Measurements from ENCODE around the gene DDN.

Gene DDN

GRCh38 chr12:48954061-48954460 lies 45.1 kb downstream of the DDN start:
- peaks cover 12 to 14% of the 10 kb centered on the region in 2 donors for H3K36me3 ChIP-seq (ENCODE audit: control insufficient read depth in 2 of 2, insufficient read depth in 2 of 2, low read length in 2 of 2)
- peaks cover 4 to 15% of the 10 kb centered on the region in 2 donors for H3K4me1 ChIP-seq (ENCODE audit: control insufficient read depth in 2 of 2, insufficient read depth in 2 of 2, low read length in 2 of 2)
- H3K27me3 ChIP-seq (ENCODE audit: control insufficient read depth in 2 of 2, insufficient read depth in 2 of 2, low read length in 2 of 2): no peaks in the 10 kb centered on the region
- H3K9ac ChIP-seq (ENCODE audit: low read depth in 1 of 2, low read length in 2 of 2): no peak overlapping the region
- no peaks in the 10 kb centered on the region for H3K9me3 ChIP-seq (ENCODE audit: control insufficient read depth in 2 of 2, low read length in 2 of 2)
- H3K27ac ChIP-seq (ENCODE audit: low read depth in 2 of 2, low read length in 2 of 2): no peak overlapping the region
- H3K4me3 ChIP-seq (ENCODE audit: low read length in 2 of 2): no peak overlapping the region

- H3K9me3 ChIP-seq (ENCODE audit: control insufficient read depth in 2 of 2, low read length in 2 of 2): no peaks in the 10 kb centered on the region
- H3K9ac ChIP-seq (ENCODE audit: low read depth in 1 of 2, low read length in 2 of 2): no peak overlapping the region
- H3K4me3 ChIP-seq (ENCODE audit: low read length in 2 of 2): no peak overlapping the region
- H3K36me3 ChIP-seq (ENCODE audit: control insufficient read depth in 2 of 2, insufficient read depth in 2 of 2, low read length in 2 of 2): peaks cover 12 to 14% of the 10 kb centered on the region in 2 donors
- H3K27me3 ChIP-seq (ENCODE audit: control insufficient read depth in 2 of 2, insufficient read depth in 2 of 2, low read length in 2 of 2): no peaks in the 10 kb centered on the region
- no peak overlapping the region for H3K27ac ChIP-seq (ENCODE audit: low read depth in 2 of 2, low read length in 2 of 2)
- peaks cover 2 to 15% of the 10 kb centered on the region in 2 donors for H3K4me1 ChIP-seq (ENCODE audit: control insufficient read depth in 2 of 2, insufficient read depth in 2 of 2, low read length in 2 of 2)
These were observed 46.5 kb downstream of the DDN start for GRCh38 chr12:48952691-48953090.

GRCh38 chr12:48947727-48948126 lies 51.4 kb downstream of the DDN start:
- Histone ChIP-seq H3K4me1 (ENCODE audit: control insufficient read depth in 2 of 2, insufficient read depth in 2 of 2, low read length in 2 of 2) (peaks cover 0 to 13% of the 10 kb centered on the region in 2 donors), H3K9me3 (ENCODE audit: control insufficient read depth in 2 of 2, low read length in 2 of 2) (no peaks in the 10 kb centered on the region), H3K9ac (ENCODE audit: low read depth in 1 of 2, low read length in 2 of 2) (no peak overlapping the region), H3K4me3 (ENCODE audit: low read length in 2 of 2) (peak overlapping the region in 1 of 2 donors; percentile 3), H3K27me3 (ENCODE audit: control insufficient read depth in 2 of 2, insufficient read depth in 2 of 2, low read length in 2 of 2) (no peaks in the 10 kb centered on the region), H3K27ac (ENCODE audit: low read depth in 2 of 2, low read length in 2 of 2) (peak overlapping the region; percentile 68 to 69), H3K36me3 (ENCODE audit: control insufficient read depth in 2 of 2, insufficient read depth in 2 of 2, low read length in 2 of 2) (peaks cover 7 to 8% of the 10 kb centered on the region in 2 donors)

DNA sequence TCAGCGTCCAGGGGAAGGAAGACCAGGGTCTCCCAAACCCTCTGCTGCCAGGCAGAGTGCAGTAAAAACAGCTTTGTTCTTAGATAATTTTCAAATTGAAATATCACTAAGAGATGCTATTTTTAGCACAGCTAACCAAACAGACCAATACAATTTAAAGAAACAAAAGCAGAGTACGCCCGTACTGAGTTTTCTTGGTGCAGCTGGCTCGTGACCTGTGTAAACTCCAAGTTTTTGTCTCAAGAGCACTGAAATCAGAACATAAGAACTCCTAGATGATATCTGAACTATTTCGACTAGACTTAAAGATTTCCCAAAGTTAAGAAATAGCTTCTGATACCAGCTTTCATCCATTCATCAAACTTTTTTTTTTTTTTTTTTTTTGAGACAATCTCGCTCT lies 52.2 kb downstream of the DDN start:
- no peak overlapping the region for H3K9ac ChIP-seq (ENCODE audit: low read depth in 1 of 2, low read length in 2 of 2)
- peak overlapping the region in 1 of 2 donors; percentile 32 for H3K27ac ChIP-seq (ENCODE audit: low read depth in 2 of 2, low read length in 2 of 2)
- H3K4me1 ChIP-seq (ENCODE audit: control insufficient read depth in 2 of 2, insufficient read depth in 2 of 2, low read length in 2 of 2): peaks cover 0 to 13% of the 10 kb centered on the region in 2 donors
- no peaks in the 10 kb centered on the region for H3K9me3 ChIP-seq (ENCODE audit: control insufficient read depth in 2 of 2, low read length in 2 of 2)
- H3K36me3 ChIP-seq (ENCODE audit: control insufficient read depth in 2 of 2, insufficient read depth in 2 of 2, low read length in 2 of 2): peaks cover under 1 to 2% of the 10 kb centered on the region in 2 donors
- no peak overlapping the region for H3K4me3 ChIP-seq (ENCODE audit: low read length in 2 of 2)
- H3K27me3 ChIP-seq (ENCODE audit: control insufficient read depth in 2 of 2, insufficient read depth in 2 of 2, low read length in 2 of 2): no peaks in the 10 kb centered on the region

DNA sequence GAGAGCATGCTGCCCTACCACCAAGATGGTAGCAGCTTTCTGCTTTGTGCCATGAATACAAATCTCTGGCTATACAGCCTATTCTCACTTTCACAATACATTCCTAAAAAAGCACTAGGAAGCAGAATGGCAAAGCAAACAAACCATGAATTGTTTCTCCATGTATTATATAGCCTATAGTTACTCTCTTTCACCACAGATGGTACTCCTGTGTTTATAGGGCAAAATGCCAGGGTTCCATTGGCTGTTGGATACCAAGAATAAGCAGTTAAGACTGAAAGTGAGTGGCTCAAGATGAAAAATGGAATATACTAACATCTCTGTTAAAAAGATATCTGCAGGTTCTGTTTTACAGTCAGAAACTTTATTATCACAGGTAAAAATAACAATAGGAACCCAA lies 53.0 kb downstream of the DDN start:
- Histone ChIP-seq H3K27ac (ENCODE audit: low read depth in 2 of 2, low read length in 2 of 2) (no peak overlapping the region), H3K36me3 (ENCODE audit: control insufficient read depth in 2 of 2, insufficient read depth in 2 of 2, low read length in 2 of 2) (peaks cover under 1 to 6% of the 10 kb centered on the region in 2 donors), H3K4me1 (ENCODE audit: control insufficient read depth in 2 of 2, insufficient read depth in 2 of 2, low read length in 2 of 2) (peaks cover 0 to 13% of the 10 kb centered on the region in 2 donors), H3K9me3 (ENCODE audit: control insufficient read depth in 2 of 2, low read length in 2 of 2) (no peaks in the 10 kb centered on the region), H3K9ac (ENCODE audit: low read depth in 1 of 2, low read length in 2 of 2) (no peak overlapping the region), H3K4me3 (ENCODE audit: low read length in 2 of 2) (no peak overlapping the region), H3K27me3 (ENCODE audit: control insufficient read depth in 2 of 2, insufficient read depth in 2 of 2, low read length in 2 of 2) (no peaks in the 10 kb centered on the region)

All from mucosa of rectum (tissue), 2 donors.